ENCODE results near the gene SLC30A7.

The SLC30A7 gene

GRCh38 chr1:100988121-100988520, 92.2 kb downstream of the SLC30A7 start:
- DNase-seq: no peak

GRCh38 chr1:100989306-100990077, 93.6 kb downstream of the SLC30A7 start:
- DNase-seq: no peak

- DNase-seq: peak in 1 of 5 experiments; percentile 28
These were observed 99.5 kb downstream of the SLC30A7 start for GRCh38 chr1:100995198-100995988.

GRCh38 chr1:100998426-100998825, 102.5 kb downstream of the SLC30A7 start:
- no peak for DNase-seq

- no peak for DNase-seq
These were observed 104.4 kb downstream of the SLC30A7 start for GRCh38 chr1:101000131-101000873.

GRCh38 chr1:101002551-101002950, 106.7 kb downstream of the SLC30A7 start:
- DNase-seq: no peak

- no peak for DNase-seq
These were observed 107.2 kb downstream of the SLC30A7 start for GRCh38 chr1:101003012-101003650.

GRCh38 chr1:101004061-101004460, 108.2 kb downstream of the SLC30A7 start:
- DNase-seq: peak in 1 of 5 experiments; percentile 43

- no peak for DNase-seq
These were observed 108.8 kb downstream of the SLC30A7 start for GRCh38 chr1:101004670-101005069.

GRCh38 chr1:101005183-101005582, 109.3 kb downstream of the SLC30A7 start:
- peak in 1 of 5 experiments; percentile 77 for DNase-seq

GRCh38 chr1:101005871-101006270, 110.0 kb downstream of the SLC30A7 start:
- peak in 2 of 5 experiments; percentile 7 to 66 for DNase-seq

GRCh38 chr1:101006553-101006952, 110.7 kb downstream of the SLC30A7 start:
- DNase-seq: peak in 1 of 5 experiments; percentile 70

GRCh38 chr1:101008229-101008834, 112.4 kb downstream of the SLC30A7 start:
- DNase-seq: no peak

GRCh38 chr1:101013776-101014175, 117.9 kb downstream of the SLC30A7 start:
- DNase-seq: no peak

GRCh38 chr1:101017448-101017847, 121.6 kb downstream of the SLC30A7 start:
- DNase-seq: no peak

- no peak for DNase-seq
These were observed 126.4 kb downstream of the SLC30A7 start for GRCh38 chr1:101022294-101022693.

GRCh38 chr1:101025283-101025656, 129.4 kb downstream of the SLC30A7 start:
- no peak for DNase-seq

GRCh38 chr1:101025657-101026429, 130.0 kb downstream of the SLC30A7 start, which contains the start of gene DPH5:
DPH5 (minus strand) TSS chr1:101025784; CDS start chr1:101025443, 341 bp downstream.
- DNase-seq: peak; percentile 67 to 94 (median 80)

GRCh38 chr1:101026430-101026788, 130.5 kb downstream of the SLC30A7 start:
- DNase-seq: no peak

- peak in 1 of 5 experiments; percentile 29 for DNase-seq
These were observed 131.4 kb downstream of the SLC30A7 start for GRCh38 chr1:101027194-101027772.

- no peak for DNase-seq
These were observed 132.6 kb downstream of the SLC30A7 start for GRCh38 chr1:101028466-101028865.
